ENCODE results near the gene LYPD6B.

- TF ChIP-seq CTCF (conservative IDR thresholded peaks at IDR 0.05; ENCODE audit: low read depth, low read length) (no peak), EZH2 (IDR thresholded peaks at IDR 0.05; ENCODE audit: low read length, unreplicated experiment) (no peak), EZH2phosphoT487 (IDR thresholded peaks at IDR 0.05; ENCODE audit: borderline replicate concordance, low read length) (no peak)
These were observed at the start of gene LYPD6B for GRCh38 chr2:149038442-149039212.

All from PC-3 (cell line).